Gastroesophageal sphincter (tissue), 4 donors: Measurements from ENCODE around the gene SGSM1. TPM values are rescaled to one million over a fixed set of nuclear protein-coding genes. Genes with fewer than 3 reads are reported as not detected.

ENCODE experiments used
- ATAC-seq: fragments of 150-250 bp; one replicate; pipeline ENCODE4 v1.9.1; 2016; ENCODE audit warnings: mild to moderate bottlenecking, moderate library complexity
- H3K27ac ChIP-seq, 4 donors: fragments of 200-600 bp; sonication (generic) in 3 of 4; 1 replicate in 3 of 4; 2 replicates in 1 of 4; pipeline ENCODE4 v1.5.1; 2016 to 2019
- H3K27me3 ChIP-seq: fragments of 200-600 bp; sonication (generic); one replicate; pipeline ENCODE4 v1.5.1; 2019
- H3K36me3 ChIP-seq, 2 donors: fragments of 200-600 bp; sonication (generic); one replicate each; pipeline ENCODE4 v1.5.1; 2019; ENCODE audit warnings: control low read depth in 1 of 2
- H3K4me1 ChIP-seq, 3 donors: fragments of 200-600 bp; sonication (generic); 1 replicate in 2 of 3; 2 replicates in 1 of 3; pipeline ENCODE4 v1.5.1; 2016 to 2019; ENCODE audit warnings: control low read depth in 2 of 3
- H3K4me3 ChIP-seq, 2 donors: fragments of 200-600 bp; sonication (generic); one replicate each; pipeline ENCODE4 v1.5.1; 2019; ENCODE audit warnings: mild to moderate bottlenecking in 1 of 2, moderate library complexity in 1 of 2
- H3K9me3 ChIP-seq, 3 donors: fragments of 200-600 bp; sonication (generic); one replicate each; pipeline ENCODE4 v1.5.1; 2017 to 2019; ENCODE audit warnings: control low read depth in 2 of 3
- CTCF ChIP-seq, 4 experiments: fragments of 200-600 bp in 2 of 4; fragments of 450-650 bp in 2 of 4; sonication (generic) in 1 of 4; IDR thresholded peaks; one replicate each; pipeline ENCODE4 v1.5.1; 2017 to 2019; ENCODE audit warnings: antibody characterized with exemption in 4 of 4, mild to moderate bottlenecking in 2 of 4, moderate library complexity in 2 of 4
- EP300 ChIP-seq: sonication (generic); formaldehyde crosslinking; IDR thresholded peaks from one replicate; pipeline ENCODE4 v1.6.1; 2017; ENCODE audit warnings: antibody characterized with exemption, mild to moderate bottlenecking
- POLR2A ChIP-seq, 2 donors: fragments of 450-650 bp; IDR thresholded peaks; one replicate each; pipeline ENCODE4 v1.6.1; 2017; ENCODE audit warnings: antibody characterized with exemption in 2 of 2, mild to moderate bottlenecking in 2 of 2, moderate library complexity in 1 of 2
- POLR2AphosphoS5 ChIP-seq: sonication (generic); formaldehyde crosslinking; IDR thresholded peaks from one replicate; pipeline ENCODE4 v1.6.1; 2017; ENCODE audit warnings: antibody characterized with exemption
- WGBS, 2 donors: methylation state at CpG; one replicate each; pipeline ENCODE4 v1.1.5; 2018; ENCODE audit warnings: low coverage in 1 of 2; 5-methylcytosine and 5-hydroxymethylcytosine counted together
- total RNA-seq, 4 donors: library from RNA; depleted of rRNA; stranded (reverse); fragments of >200 nt; gene quantifications; one replicate each; pipeline ENCODE4 v1.1.0, GENCODE V29; 2016

The SGSM1 gene
- total RNA-seq, 4 donors from 2014 or later, result 1.8 to 4.2 (median 2.4) TPM

GRCh38 chr22:24827296-24827695, 21.3 kb downstream of the SGSM1 start:
- WGBS, 2 donors, result 80% methylated on average over 3 of the region's 9 CpGs; no CpG with 5 or more reads in 1 of the 2 donors
- Histone ChIP-seq H3K27ac (no peak overlapping the region), H3K4me3 (no peak overlapping the region), H3K36me3 (no peaks in the 10 kb centered on the region), H3K4me1 (no peaks in the 10 kb centered on the region), H3K9me3 (no peaks in the 10 kb centered on the region), H3K27me3 (no peaks in the 10 kb centered on the region)
- TF ChIP-seq POLR2AphosphoS5 (no peak), EP300 (no peak), POLR2A (IDR thresholded peaks at IDR 0.05) (no peak), CTCF (IDR thresholded peaks at IDR 0.05) (no peak)
- no peak for ATAC-seq

- Histone ChIP-seq H3K4me3 (no peak overlapping the region), H3K4me1 (no peaks in the 10 kb centered on the region), H3K27ac (no peak overlapping the region), H3K27me3 (no peaks in the 10 kb centered on the region), H3K9me3 (no peaks in the 10 kb centered on the region), H3K36me3 (no peaks in the 10 kb centered on the region)
- TF ChIP-seq EP300, result no peak
- no peak for TF ChIP-seq POLR2A (IDR thresholded peaks at IDR 0.05)
- TF ChIP-seq POLR2AphosphoS5, result no peak
- TF ChIP-seq CTCF (IDR thresholded peaks at IDR 0.05), result no peak
- ATAC-seq, result no peak
- WGBS, 2 donors, result 50 to 61% methylated on average over 4 to 5 of the region's 7 CpGs
Measured at GRCh38 chr22:24830205-24830979, 24.4 kb downstream of the SGSM1 start.

GRCh38 chr22:24831687-24832086, 25.7 kb downstream of the SGSM1 start:
- Histone ChIP-seq H3K9me3 (no peaks in the 10 kb centered on the region), H3K36me3 (no peaks in the 10 kb centered on the region), H3K4me1 (no peaks in the 10 kb centered on the region), H3K27me3 (no peaks in the 10 kb centered on the region), H3K4me3 (no peak overlapping the region), H3K27ac (no peak overlapping the region)
- TF ChIP-seq POLR2A (IDR thresholded peaks at IDR 0.05) (no peak), CTCF (IDR thresholded peaks at IDR 0.05) (no peak), POLR2AphosphoS5 (no peak), EP300 (no peak)
- no peak for ATAC-seq
- 82% methylated on average over 2 to 3 of the region's 10 CpGs for WGBS, 2 donors

- Histone ChIP-seq H3K27ac (no peak overlapping the region), H3K4me1 (no peaks in the 10 kb centered on the region), H3K9me3 (no peaks in the 10 kb centered on the region), H3K36me3 (no peaks in the 10 kb centered on the region), H3K27me3 (no peaks in the 10 kb centered on the region), H3K4me3 (no peak overlapping the region)
- WGBS, 2 donors, result 70 to 78% methylated on average over 1 to 2 of the region's 8 CpGs
- no peak for ATAC-seq
- TF ChIP-seq POLR2AphosphoS5, result no peak
- TF ChIP-seq POLR2A (IDR thresholded peaks at IDR 0.05), result no peak
- no peak for TF ChIP-seq EP300
- no peak for TF ChIP-seq CTCF (IDR thresholded peaks at IDR 0.05)
Measured at GRCh38 chr22:24833881-24834495, 28.0 kb downstream of the SGSM1 start.
